BJ (cell line): ENCODE measurements around the gene WWP2. TPM values are rescaled to one million over a fixed set of nuclear protein-coding genes. Genes with fewer than 3 reads are reported as not detected.
"Not testable (repeated sequence)": the region's sequence is repeated elsewhere in the genome, so short reads cannot be mapped to it uniquely, and the experiment has no call there.

ENCODE experiments used
- CTCF ChIA-PET: fragments of 350-600 bp; formaldehyde crosslinking; extraction: SDS; loops from one replicate; lab custom pipeline; 2021; ENCODE audit warnings: antibody characterized with exemption, inconsistent platforms; lab: Yijun Ruan, JAX
- POLR2A ChIA-PET: fragments of 300-600 bp; sonication (Branson Sonifier 250); formaldehyde crosslinking; extraction: SDS; loops from one replicate; lab custom pipeline; 2021; ENCODE audit warnings: antibody characterized with exemption; lab: Charles Lee
- DNase-seq: peaks from one replicate; pipeline ENCODE4 v3.0.0-alpha.2; 2011; ENCODE audit warnings: low read depth
- H3K27me3 ChIP-seq: 2 replicates; pipeline ENCODE4 v1.6.0; 2011; ENCODE audit warnings: low read length; ENCODE audit not compliant: control insufficient read depth, insufficient read depth
- H3K36me3 ChIP-seq: 2 replicates; pipeline ENCODE4 v1.5.1; 2011; ENCODE audit warnings: low read length; ENCODE audit not compliant: control insufficient read depth, insufficient read depth
- H3K4me3 ChIP-seq: 2 replicates; pipeline ENCODE4 v1.5.1; 2011; ENCODE audit warnings: low read depth, mild to moderate bottlenecking, control low read depth, low read length
- CTCF ChIP-seq: IDR thresholded peaks from 2 replicates; pipeline ENCODE4 v1.5.1; 2011; ENCODE audit warnings: low read depth, mild to moderate bottlenecking, control low read depth, inconsistent platforms, low read length, moderate library complexity; ENCODE audit not compliant: insufficient read depth
- polyA plus RNA-seq: library from polyadenylated mRNA; depleted of rRNA; stranded (reverse); fragments of >200 nt; gene quantifications from 2 replicates; pipeline ENCODE4 v1.2.3, GENCODE V29; 2011

The WWP2 gene
- polyA plus RNA-seq, 1 experiment, result 16.8 TPM

- CTCF ChIA-PET, result interaction anchor here (0.7 to 1.2 kb wide), 2 partner anchors 10 to 14 kb away, joined by 3 read pairs; no protein-coding TSS in a partner anchor
- POLR2A ChIA-PET, result no interaction called here
- DNase-seq, result no peak
- Histone ChIP-seq H3K4me3 (no peak overlapping the region), H3K36me3 (no peaks in the 10 kb centered on the region; the same call in 1 of the 2 replicates), H3K27me3 (no peaks in the 10 kb centered on the region)
- TF ChIP-seq CTCF, result no peak
Measured at GRCh38 chr16:69812688-69813014, 50.5 kb downstream of the WWP2 start.

DNA sequence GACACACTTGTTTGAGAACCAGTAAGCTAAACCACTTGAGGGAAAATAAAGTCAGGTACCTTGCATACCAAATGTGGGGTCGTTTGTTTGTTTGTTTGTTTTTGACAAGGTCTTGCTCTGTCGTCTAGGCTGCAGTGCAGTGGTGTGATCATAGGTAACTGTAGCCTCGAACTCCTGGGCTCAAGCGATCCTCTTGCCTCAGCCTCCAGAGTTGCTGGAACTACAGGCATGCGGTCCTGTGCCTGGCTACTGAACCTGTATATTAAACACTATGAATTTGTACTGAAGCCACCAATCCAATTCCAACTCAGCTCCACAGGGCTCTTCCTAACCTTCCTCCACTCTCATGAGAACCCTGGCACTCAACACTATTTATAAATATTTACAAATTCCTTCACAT lies 51.9 kb downstream of the WWP2 start:
- DNase-seq, result no peak
- no peak for TF ChIP-seq CTCF
- H3K4me3 ChIP-seq, result no peak overlapping the region
- ChIA-PET POLR2A (no interaction called here), CTCF (interaction anchor here (2.7 kb wide), 1 partner anchor 116 kb away, joined by 6 read pairs; no protein-coding TSS in a partner anchor)
- peaks cover 1% of the 10 kb centered on the region; the same call in 1 of the 2 replicates for H3K36me3 ChIP-seq
- H3K27me3 ChIP-seq, result no peaks in the 10 kb centered on the region

DNA sequence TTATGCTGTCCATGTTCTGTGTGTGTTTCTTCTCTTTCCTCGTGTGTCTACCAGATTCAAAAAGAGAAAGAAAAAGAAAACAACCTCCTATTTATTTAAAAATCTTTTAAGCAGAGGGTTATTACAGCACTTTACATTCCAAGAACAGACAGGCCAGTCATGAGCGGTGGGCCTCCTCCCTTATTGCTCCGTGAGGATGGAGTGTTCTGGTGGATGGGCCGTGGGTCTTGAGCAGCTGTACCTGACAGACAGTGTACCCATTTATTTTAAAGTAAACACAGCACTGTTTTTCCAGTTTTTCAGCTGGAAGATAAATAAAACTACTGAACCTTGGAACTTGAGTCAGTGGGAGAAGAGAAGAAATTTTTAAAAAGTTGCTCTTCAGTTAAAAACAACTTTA lies 52.4 kb downstream of the WWP2 start:
- no peak for TF ChIP-seq CTCF
- no peak for DNase-seq
- POLR2A ChIA-PET, result no interaction called here

DNA sequence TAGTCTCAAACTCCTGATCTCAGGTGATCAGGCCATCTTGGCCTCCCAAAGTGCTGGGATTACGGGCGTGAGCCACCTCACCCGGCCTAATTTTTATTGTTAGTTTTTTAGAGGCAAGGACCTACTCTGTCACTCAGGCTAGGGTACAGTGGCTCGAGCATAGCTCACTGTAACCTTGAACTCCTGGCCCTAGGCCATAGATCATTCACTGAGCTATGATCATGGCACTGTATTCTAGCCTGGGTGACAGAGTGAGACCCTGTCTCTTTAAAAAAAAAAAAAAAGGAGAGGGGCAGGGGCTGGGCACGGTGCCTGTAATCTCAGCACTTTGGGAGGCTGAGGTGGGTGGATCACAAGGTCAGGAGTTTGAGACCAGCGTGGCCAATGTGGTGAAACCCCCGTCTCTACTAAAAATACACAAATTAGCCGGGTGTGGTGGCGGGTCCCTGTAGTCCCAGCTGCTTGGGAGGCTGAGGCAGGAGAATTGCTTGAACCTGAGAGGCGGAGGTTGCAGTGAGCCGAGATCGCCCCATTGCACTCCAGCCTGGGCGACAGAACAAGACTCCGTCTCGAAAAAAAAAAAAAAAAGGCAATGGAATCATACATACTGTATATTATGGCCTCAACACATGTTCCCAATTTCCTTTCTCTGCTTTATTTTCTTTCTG lies 53.2 kb downstream of the WWP2 start:
- DNase-seq, H3K4me3 ChIP-seq, H3K36me3 ChIP-seq, H3K27me3 ChIP-seq, POLR2A ChIA-PET: not testable (repeated sequence)
- CTCF ChIA-PET, result interaction anchor here (2.7 kb wide), 1 partner anchor 115 kb away, joined by 6 read pairs; no protein-coding TSS in a partner anchor

More for the DNA sequence above, 52.4 kb downstream of the WWP2 start:
- Histone ChIP-seq H3K4me3 (no peak overlapping the region), H3K27me3 (no peaks in the 10 kb centered on the region), H3K36me3 (peaks cover 2% of the 10 kb centered on the region; the same call in 1 of the 2 replicates)
- CTCF ChIA-PET, result interaction anchor here (2.7 kb wide), 1 partner anchor 116 kb away, joined by 6 read pairs; no protein-coding TSS in a partner anchor

DNA sequence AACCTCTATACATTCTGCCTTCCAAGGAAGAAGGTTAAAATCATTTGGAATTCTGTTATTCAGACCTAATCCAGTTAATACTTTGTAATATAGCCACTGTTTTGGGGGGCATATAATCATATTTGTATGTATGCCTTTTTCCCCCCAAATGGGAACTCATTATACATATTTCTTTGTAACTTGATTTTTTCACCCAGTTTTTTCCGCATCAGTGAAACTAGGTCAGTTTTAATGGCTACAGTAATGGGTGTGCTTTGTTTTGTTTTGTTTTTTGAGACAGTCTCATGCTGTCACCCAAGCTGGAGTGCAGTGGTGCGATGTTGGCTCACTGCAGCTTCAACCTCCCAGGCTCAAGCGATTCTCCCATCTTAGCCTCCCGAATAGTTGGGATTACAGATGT lies 54.9 kb downstream of the WWP2 start:
- no peak for TF ChIP-seq CTCF
- DNase-seq, result no peak
- ChIA-PET CTCF (no interaction called here), POLR2A (no interaction called here)
- Histone ChIP-seq H3K27me3 (no peaks in the 10 kb centered on the region), H3K4me3 (no peak overlapping the region), H3K36me3 (0 out of 2 replicates have a peak, but pooled peaks cover 2% of the 10 kb centered on the region)
